Vagina (tissue), 2 donors: ENCODE data around the gene FGF12. TPM values are rescaled to one million over a fixed set of nuclear protein-coding genes. Genes with fewer than 3 reads are reported as not detected.
"Not testable (repeated sequence)": the region's sequence is repeated elsewhere in the genome, so short reads cannot be mapped to it uniquely, and the experiment has no call there.

Source experiments
- DNase-seq, 2 donors: peaks; one replicate each; pipeline ENCODE4 v3.0.0-alpha.2; 2017; ENCODE audit errors: extremely low spot score in 2 of 2
- H3K27ac ChIP-seq: fragments of 200-600 bp; sonication (generic); one replicate; pipeline ENCODE4 v1.5.1; 2019
- H3K27me3 ChIP-seq: fragments of 200-600 bp; sonication (generic); one replicate; pipeline ENCODE4 v1.5.1; 2019
- H3K36me3 ChIP-seq, 2 donors: fragments of 200-600 bp; sonication (generic); one replicate each; pipeline ENCODE4 v1.5.1; 2017 to 2019
- H3K4me1 ChIP-seq: fragments of 200-600 bp; sonication (generic); one replicate; pipeline ENCODE4 v1.5.1; 2019
- H3K4me3 ChIP-seq, 2 donors: fragments of 200-600 bp; sonication (generic); 1 replicate in 1 of 2; 2 replicates in 1 of 2; pipeline ENCODE4 v1.5.1; 2016 to 2019
- H3K9me3 ChIP-seq: fragments of 200-600 bp; sonication (generic); one replicate; pipeline ENCODE4 v1.5.1; 2019
- POLR2A ChIP-seq, 2 donors: fragments of 450-650 bp; IDR thresholded peaks; one replicate each; pipeline ENCODE4 v1.6.1; 2017; ENCODE audit warnings: antibody characterized with exemption in 2 of 2, mild to moderate bottlenecking in 2 of 2, moderate library complexity in 2 of 2
- POLR2AphosphoS5 ChIP-seq, 2 donors: sonication (generic); formaldehyde crosslinking; IDR thresholded peaks; one replicate each; pipeline ENCODE4 v1.9.0; 2017; ENCODE audit warnings: antibody characterized with exemption in 2 of 2, mild to moderate bottlenecking in 2 of 2, low read depth in 1 of 2; ENCODE audit not compliant: insufficient read depth in 1 of 2
- intact Hi-C: fragments of 100-400 bp; cut with DNase I; formaldehyde crosslinking; loops from one replicate; pipeline ENCODE4 v1.15.1; 2023
- total RNA-seq: library from RNA; depleted of rRNA; stranded (reverse); fragments of >200 nt; gene quantifications from one replicate; pipeline ENCODE4 v1.2.3, GENCODE V29; 2016
- TF ChIP-seq, protein P1 (sequence below), 3 experiments: fragments of 450-650 bp in 2 of 3; fragments of 200-600 bp in 1 of 3; sonication (generic) in 1 of 3; IDR thresholded peaks; one replicate each; pipeline ENCODE4 v1.5.1; 2017 to 2019; ENCODE audit warnings: antibody characterized with exemption in 3 of 3, mild to moderate bottlenecking in 2 of 3, moderate library complexity in 2 of 3

FGF12 gene
- 1.5 TPM for total RNA-seq

GRCh38 chr3:192727032-192727847 lies at the start of gene FGF12:
TSS of gene FGF12 (minus strand) at chr3:192727541.
- peak within 1 kb of the TSS; percentile 30 to 36 for H3K4me3 ChIP-seq
- no peaks in the 10 kb centered on the region for H3K27me3 ChIP-seq
- no peak for TF ChIP-seq POLR2AphosphoS5 (IDR thresholded peaks at IDR 0.05; ENCODE audit: insufficient read depth in 1 of 2, low read depth in 1 of 2)
- TF ChIP-seq, protein P1, sequence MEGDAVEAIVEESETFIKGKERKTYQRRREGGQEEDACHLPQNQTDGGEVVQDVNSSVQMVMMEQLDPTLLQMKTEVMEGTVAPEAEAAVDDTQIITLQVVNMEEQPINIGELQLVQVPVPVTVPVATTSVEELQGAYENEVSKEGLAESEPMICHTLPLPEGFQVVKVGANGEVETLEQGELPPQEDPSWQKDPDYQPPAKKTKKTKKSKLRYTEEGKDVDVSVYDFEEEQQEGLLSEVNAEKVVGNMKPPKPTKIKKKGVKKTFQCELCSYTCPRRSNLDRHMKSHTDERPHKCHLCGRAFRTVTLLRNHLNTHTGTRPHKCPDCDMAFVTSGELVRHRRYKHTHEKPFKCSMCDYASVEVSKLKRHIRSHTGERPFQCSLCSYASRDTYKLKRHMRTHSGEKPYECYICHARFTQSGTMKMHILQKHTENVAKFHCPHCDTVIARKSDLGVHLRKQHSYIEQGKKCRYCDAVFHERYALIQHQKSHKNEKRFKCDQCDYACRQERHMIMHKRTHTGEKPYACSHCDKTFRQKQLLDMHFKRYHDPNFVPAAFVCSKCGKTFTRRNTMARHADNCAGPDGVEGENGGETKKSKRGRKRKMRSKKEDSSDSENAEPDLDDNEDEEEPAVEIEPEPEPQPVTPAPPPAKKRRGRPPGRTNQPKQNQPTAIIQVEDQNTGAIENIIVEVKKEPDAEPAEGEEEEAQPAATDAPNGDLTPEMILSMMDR (IDR thresholded peaks at IDR 0.05), result no peak
- TF ChIP-seq POLR2A (IDR thresholded peaks at IDR 0.05), result no peak
- no peak for DNase-seq
- intact Hi-C loops, result no loop called here
- H3K36me3 ChIP-seq, result no peaks in the 10 kb centered on the region
- no peak within 1 kb of the TSS for H3K27ac ChIP-seq
- peaks cover 6% of the 10 kb centered on the region for H3K4me1 ChIP-seq
- H3K9me3 ChIP-seq, result no peaks in the 10 kb centered on the region

DNA sequence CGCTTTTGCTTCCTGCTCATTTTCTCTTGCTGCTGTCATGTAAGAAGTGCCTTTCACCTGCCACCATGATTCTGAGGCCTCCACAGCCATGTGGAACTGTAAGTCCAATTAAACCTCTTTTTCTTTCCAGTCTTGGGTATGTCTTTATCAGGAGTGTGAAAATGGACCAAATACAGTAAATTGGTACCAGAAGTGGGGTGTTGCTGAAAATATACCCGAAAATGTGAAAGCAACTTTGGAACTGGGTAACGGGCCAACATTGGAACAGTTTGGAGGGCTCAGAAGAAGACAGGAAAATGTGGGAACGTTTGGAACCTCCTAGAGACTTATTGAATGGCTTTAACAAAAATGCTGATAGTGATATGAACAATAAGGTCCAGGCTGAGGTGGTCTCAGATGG lies 47.0 kb upstream of the FGF12 start:
- DNase-seq, H3K9me3 ChIP-seq, H3K4me3 ChIP-seq, H3K36me3 ChIP-seq, H3K4me1 ChIP-seq, H3K27me3 ChIP-seq, H3K27ac ChIP-seq, intact Hi-C loops: not testable (repeated sequence)

DNA sequence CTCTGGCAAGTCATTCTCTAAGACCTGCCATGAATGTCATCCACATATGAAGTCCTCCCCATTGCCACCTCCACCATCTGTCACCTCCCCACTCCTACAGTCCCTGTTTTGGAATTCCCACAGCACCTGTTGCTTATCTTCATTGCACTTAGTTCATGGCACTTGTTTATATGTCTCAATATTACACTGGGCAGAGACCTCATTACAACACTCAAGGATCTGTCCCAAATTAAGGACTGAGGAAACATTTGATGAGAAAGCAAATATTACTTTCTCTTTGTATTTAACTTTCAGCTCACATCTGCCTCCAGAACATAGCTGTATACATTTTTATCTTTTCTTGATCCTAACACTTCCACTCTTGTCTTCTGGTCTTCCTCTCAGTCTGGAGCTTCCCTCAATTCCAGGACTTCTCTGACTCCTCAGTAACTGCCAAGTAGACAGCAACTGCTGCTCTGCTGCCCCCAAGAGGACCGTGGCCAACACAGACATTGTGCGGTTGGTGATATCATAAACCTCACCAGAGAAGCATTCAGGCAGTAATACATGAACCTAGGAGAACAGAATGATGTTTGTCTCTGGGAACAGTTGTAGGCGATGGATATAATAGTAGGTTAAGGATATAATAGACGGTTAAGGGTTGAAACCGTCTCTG lies 45.0 kb upstream of the FGF12 start:
- no peaks in the 10 kb centered on the region for H3K27me3 ChIP-seq
- H3K36me3 ChIP-seq, result no peaks in the 10 kb centered on the region
- no peak for TF ChIP-seq POLR2A (IDR thresholded peaks at IDR 0.05)
- intact Hi-C loops, result no loop called here
- no peaks in the 10 kb centered on the region for H3K4me1 ChIP-seq
- no peak overlapping the region for H3K27ac ChIP-seq
- DNase-seq, result no peak
- H3K9me3 ChIP-seq, result peaks cover 5% of the 10 kb centered on the region
- no peak overlapping the region for H3K4me3 ChIP-seq

GRCh38 chr3:192758654-192759053 lies 31.3 kb upstream of the FGF12 start:
- Histone ChIP-seq H3K9me3 (no peaks in the 10 kb centered on the region), H3K4me3 (no peak overlapping the region), H3K27ac (no peak overlapping the region), H3K36me3 (no peaks in the 10 kb centered on the region), H3K27me3 (no peaks in the 10 kb centered on the region), H3K4me1 (no peaks in the 10 kb centered on the region)
- intact Hi-C loops, result no loop called here
- TF ChIP-seq, protein P1 (IDR thresholded peaks at IDR 0.05), result no peak
- no peak for TF ChIP-seq POLR2A (IDR thresholded peaks at IDR 0.05)
- TF ChIP-seq POLR2AphosphoS5 (IDR thresholded peaks at IDR 0.05; ENCODE audit: insufficient read depth in 1 of 2, low read depth in 1 of 2), result no peak
- DNase-seq, result no peak

DNA sequence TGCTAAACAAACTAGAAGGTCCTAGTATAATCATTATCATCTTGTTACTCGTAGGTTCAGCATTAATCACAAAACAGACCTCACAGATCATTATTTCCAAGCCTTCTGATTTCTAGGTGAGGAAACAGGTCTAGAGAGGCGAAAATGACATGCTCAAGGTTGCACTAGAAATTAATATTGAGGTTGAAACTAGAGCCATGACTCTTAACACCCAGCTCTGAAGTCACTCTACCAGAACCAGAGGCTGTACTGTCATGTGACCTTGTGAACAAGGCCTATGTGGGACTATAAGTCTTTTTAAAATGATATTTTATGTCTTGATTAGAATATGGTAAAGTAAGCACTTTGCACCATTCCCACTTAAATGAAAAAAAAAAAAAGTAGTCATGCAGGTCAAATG lies 23.8 kb upstream of the FGF12 start:
- Histone ChIP-seq H3K9me3 (no peaks in the 10 kb centered on the region), H3K27ac (no peak overlapping the region), H3K27me3 (no peaks in the 10 kb centered on the region), H3K4me3 (no peak overlapping the region), H3K36me3 (no peaks in the 10 kb centered on the region), H3K4me1 (no peaks in the 10 kb centered on the region)
- DNase-seq, result no peak
- intact Hi-C loops, result no loop called here
- TF ChIP-seq POLR2AphosphoS5 (IDR thresholded peaks at IDR 0.05; ENCODE audit: insufficient read depth in 1 of 2, low read depth in 1 of 2) (no peak), POLR2A (IDR thresholded peaks at IDR 0.05) (no peak)
- TF ChIP-seq, protein P1 (IDR thresholded peaks at IDR 0.05), result no peak

DNA sequence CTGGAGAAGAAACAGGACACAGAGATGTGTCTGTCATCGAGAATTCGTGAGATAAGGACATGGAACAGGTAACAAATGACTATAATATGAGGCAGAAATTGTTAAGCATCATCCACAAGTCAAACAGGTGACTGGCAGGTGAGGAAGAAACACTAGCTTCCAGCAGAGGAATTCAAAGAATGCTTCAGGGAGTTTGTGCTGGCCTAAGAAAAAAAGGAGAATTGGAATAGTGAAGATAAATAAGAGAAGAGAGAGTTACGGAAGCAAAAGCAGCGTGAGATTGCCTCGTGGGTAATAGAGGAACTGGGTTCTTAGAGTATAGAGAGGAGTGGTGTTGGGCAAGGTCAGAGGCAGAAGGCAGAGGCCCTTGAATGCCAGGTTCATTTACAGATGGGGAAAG lies 22.9 kb upstream of the FGF12 start:
- Histone ChIP-seq H3K27ac (no peak overlapping the region), H3K27me3 (no peaks in the 10 kb centered on the region), H3K9me3 (no peaks in the 10 kb centered on the region), H3K36me3 (no peaks in the 10 kb centered on the region), H3K4me1 (no peaks in the 10 kb centered on the region), H3K4me3 (no peak overlapping the region)
- intact Hi-C loops, result no loop called here
- no peak for TF ChIP-seq POLR2AphosphoS5 (IDR thresholded peaks at IDR 0.05; ENCODE audit: insufficient read depth in 1 of 2, low read depth in 1 of 2)
- no peak for DNase-seq
